ENCODE results near the gene CCDC197.

- TF ChIP-seq CTCF (IDR thresholded peaks at IDR 0.05) (no peak), POLR2A (IDR thresholded peaks at IDR 0.05) (no peak), POLR2AphosphoS5 (IDR thresholded peaks at IDR 0.05) (no peak), EP300 (IDR thresholded peaks at IDR 0.05) (no peak)
These were observed 18.1 kb downstream of the CCDC197 start for GRCh38 chr14:94015223-94015622.

All from sigmoid colon (tissue), 4 donors.